ENCODE measurements around the gene TMEM106C.

The TMEM106C gene

GRCh38 chr12:48017496-48017895 is 54.1 kb downstream of the TMEM106C start:
- H3K4me3 ChIP-seq (replicated peaks; ENCODE audit: low read depth, low read length) = no peak overlapping the region
- DNase-seq (ENCODE audit: low read depth) = no peak
- no peak for TF ChIP-seq CTCF (IDR thresholded peaks at IDR 0.05; ENCODE audit: low read length, missing control alignments)

- no peak for TF ChIP-seq CTCF (IDR thresholded peaks at IDR 0.05; ENCODE audit: low read length, missing control alignments)
- no peak overlapping the region for H3K4me3 ChIP-seq (replicated peaks; ENCODE audit: low read depth, low read length)
- no peak for DNase-seq (ENCODE audit: low read depth)
Observed at GRCh38 chr12:48017921-48018617, 54.7 kb downstream of the TMEM106C start.
